Measurements from ENCODE around the gene DGKG.

Gene DGKG

DNA sequence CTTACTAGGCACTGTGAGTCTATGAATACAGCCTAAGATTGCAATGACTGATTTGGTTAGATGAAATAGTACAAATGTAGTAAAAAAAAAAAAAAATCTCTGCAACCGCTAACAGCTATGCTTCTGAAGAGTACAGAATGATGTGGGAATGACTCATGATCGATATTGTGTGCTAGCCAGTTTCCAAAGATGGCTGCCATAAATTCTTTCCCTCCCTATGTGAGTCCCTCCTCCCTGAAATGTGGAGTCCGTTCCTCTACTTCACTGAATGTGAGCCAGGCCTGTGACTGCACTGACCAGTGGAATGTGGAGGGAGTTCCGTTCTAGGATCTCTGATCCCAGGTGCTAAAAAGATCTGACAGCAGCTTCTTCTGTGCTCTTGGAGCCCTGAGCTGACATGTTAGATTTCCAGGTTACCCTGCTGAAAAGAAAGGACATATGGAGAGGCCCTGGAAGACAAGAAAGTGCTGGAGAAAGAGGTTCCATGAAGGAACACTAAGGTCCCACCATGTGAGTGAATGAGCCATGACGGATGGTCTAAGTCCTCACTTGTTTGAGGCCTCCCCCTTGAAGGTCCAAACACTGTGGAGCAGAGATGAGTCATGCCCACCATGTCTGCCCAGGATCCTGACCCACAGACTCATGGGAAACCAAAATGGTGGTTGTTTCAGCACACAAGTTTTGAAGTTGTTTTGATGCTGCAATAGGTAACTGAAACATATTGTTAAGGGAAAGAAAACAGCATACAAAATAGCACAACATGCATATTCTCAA lies 46.3 kb downstream of the DGKG start:
- Mint-ChIP-seq H3K4me1 (no peaks in the 10 kb centered on the region), H3K9me3 (no peaks in the 10 kb centered on the region), H3K27me3 (peaks cover 6% of the 10 kb centered on the region), H3K27ac (no peak overlapping the region), H3K4me3 (no peak overlapping the region)
- no peak for DNase-seq
- no peak for ATAC-seq

DNA sequence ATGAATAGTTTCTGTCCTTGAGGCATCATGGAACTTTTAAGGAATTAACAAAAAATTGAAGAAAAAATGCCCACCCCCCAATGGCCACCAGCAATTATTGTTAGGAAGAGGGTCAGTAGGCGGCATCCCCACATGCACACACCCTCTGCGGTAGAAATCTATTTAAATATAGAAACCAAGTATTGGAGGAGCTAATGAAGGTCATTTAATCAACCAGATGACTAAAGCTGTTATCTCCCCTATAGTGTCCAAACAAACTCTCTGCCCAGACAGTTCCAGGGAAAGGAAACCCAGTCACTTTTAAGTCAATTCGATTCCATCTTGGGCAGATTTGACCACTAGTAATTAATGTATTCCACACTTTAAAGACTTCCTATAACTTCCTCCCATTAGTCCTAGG lies 47.1 kb downstream of the DGKG start:
- DNase-seq: no peak
- Mint-ChIP-seq H3K4me1 (no peaks in the 10 kb centered on the region), H3K27me3 (peaks cover 6% of the 10 kb centered on the region), H3K4me3 (no peak overlapping the region), H3K27ac (no peak overlapping the region), H3K9me3 (no peaks in the 10 kb centered on the region)
- no peak for ATAC-seq

DNA sequence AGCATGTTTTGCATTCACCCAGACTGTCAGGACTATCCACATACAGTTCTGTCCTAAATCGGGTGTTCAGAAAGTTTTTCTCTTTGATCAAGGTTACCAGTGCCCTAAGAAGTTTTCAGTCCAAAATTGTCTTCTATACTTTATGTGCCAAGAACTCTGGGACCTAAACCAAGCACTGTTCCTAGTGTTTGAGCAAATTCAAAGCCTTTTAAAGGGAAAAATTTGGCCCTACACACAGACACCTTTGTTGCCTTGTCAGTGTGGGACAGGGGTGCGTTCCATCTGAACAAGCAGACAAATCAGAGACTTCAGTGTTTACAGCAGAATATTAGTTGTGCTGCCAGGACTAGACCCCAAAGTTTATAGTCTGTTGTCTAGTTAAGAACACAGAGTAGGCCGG lies 50.6 kb downstream of the DGKG start:
- Mint-ChIP-seq H3K4me1 (no peaks in the 10 kb centered on the region), H3K27me3 (no peaks in the 10 kb centered on the region), H3K27ac (no peak overlapping the region), H3K9me3 (peaks cover 0 to 5% of the 10 kb centered on the region in 2 donors), H3K4me3 (no peak overlapping the region)
- no peak for ATAC-seq
- no peak for DNase-seq

DNA sequence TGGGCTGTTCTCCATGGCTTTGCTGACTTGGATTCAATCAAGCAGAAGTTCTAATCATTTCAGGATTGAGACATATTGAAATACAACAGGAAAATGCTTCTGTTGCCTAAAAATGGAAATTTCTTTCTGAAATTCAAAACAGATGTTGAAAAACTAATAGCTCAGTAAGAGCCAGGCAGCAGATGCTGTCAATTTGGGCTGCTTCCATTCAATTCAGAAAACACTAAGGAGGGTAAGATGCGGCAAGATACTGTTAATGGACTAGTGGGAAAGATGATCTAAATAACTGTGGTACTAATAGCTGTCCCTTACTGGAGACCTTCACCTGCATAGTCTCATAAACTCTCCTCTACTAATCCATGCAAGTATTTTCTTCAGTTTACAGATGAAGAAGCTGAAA lies 53.5 kb downstream of the DGKG start:
- H3K9me3 Mint-ChIP-seq: peaks cover 0 to 5% of the 10 kb centered on the region in 2 donors
- no peak overlapping the region for H3K4me3 Mint-ChIP-seq
- no peak overlapping the region for H3K27ac Mint-ChIP-seq
- DNase-seq (no peak), ATAC-seq (no peak)
- H3K4me1 Mint-ChIP-seq: no peaks in the 10 kb centered on the region
- H3K27me3 Mint-ChIP-seq: no peaks in the 10 kb centered on the region

DNA sequence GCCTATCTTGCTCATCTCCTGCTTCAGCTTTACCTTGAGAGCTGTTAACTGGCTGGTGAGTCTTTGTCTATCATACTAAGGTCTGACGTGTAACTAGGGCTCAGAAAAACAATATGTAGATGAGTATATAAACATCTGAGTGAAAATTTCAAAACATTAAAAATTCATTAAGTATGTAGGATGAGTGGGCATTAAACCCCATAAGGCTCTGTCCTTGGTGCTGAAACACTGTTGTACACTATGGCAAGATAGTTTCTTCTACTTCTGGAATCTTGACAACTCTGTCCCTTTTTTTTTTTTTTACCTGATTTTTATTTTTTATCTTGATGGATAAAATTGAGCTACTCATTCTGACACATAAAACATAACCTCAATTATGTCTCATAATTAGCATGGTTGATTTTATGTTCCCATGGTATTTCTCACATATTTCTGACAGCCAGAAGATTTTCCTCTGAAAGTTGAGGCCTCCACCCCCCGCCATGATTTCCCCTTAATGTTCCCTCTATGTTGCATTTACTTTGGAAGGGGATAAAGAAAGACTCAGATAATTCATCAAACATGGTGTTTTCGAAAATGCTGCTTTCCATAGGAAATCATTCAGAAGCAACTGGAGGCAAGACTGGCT lies 54.3 kb downstream of the DGKG start:
- ATAC-seq (no peak), DNase-seq (no peak)
- H3K9me3 Mint-ChIP-seq: peaks cover 0 to 5% of the 10 kb centered on the region in 2 donors
- H3K4me3 Mint-ChIP-seq: no peak overlapping the region
- no peak overlapping the region for H3K27ac Mint-ChIP-seq
- H3K27me3 Mint-ChIP-seq: no peaks in the 10 kb centered on the region
- no peaks in the 10 kb centered on the region for H3K4me1 Mint-ChIP-seq

DNA sequence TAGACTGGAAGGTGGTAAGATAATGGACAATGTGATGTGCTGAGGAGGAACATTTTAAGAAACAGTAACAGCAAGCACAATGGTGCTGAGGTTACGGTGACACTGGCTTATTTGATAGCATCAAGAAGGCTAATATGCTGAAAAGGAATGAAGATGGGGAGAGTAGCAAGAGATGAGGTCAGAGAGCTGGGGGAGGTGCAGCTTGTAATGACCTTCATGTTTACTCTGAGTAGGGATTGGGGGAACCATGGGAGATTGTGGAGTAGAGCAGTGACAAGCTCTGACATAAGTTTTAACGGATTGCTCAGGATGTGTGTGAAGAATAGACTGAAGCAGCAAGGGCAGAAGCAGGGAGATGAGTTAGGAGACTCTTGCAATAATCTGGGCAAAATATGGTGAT lies 56.7 kb downstream of the DGKG start:
- H3K9me3 Mint-ChIP-seq: peaks cover 0 to 5% of the 10 kb centered on the region in 2 donors
- no peaks in the 10 kb centered on the region for H3K4me1 Mint-ChIP-seq
- no peak for ATAC-seq
- H3K27me3 Mint-ChIP-seq: no peaks in the 10 kb centered on the region
- no peak for DNase-seq
- H3K4me3 Mint-ChIP-seq: no peak overlapping the region
- no peak overlapping the region for H3K27ac Mint-ChIP-seq

DNA sequence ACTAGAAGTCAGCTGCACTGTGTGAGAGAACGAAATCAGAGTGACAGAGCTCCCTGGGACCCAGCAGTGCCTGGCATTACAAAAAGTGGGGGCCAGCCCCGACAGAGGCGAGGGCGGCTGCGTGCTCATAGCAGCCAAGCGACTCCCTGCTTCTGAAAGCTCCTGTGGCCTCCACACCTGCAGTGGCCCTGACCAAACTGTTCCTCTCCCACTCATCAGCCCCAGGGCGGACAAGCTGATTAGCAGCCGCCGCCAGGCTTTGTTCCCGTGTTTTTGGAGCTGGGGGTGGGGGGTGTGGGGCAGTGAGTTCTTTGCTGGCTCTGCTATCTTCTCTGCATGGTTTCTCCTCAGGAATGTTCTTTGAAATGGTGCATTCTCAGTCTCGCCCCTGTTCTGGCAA lies 58.1 kb downstream of the DGKG start:
- H3K27ac Mint-ChIP-seq: no peak overlapping the region
- no peak overlapping the region for H3K4me3 Mint-ChIP-seq
- H3K27me3 Mint-ChIP-seq: no peaks in the 10 kb centered on the region
- no peaks in the 10 kb centered on the region for H3K4me1 Mint-ChIP-seq
- no peak for ATAC-seq
- DNase-seq: no peak
- H3K9me3 Mint-ChIP-seq: peaks cover 0 to 2% of the 10 kb centered on the region in 2 donors

DNA sequence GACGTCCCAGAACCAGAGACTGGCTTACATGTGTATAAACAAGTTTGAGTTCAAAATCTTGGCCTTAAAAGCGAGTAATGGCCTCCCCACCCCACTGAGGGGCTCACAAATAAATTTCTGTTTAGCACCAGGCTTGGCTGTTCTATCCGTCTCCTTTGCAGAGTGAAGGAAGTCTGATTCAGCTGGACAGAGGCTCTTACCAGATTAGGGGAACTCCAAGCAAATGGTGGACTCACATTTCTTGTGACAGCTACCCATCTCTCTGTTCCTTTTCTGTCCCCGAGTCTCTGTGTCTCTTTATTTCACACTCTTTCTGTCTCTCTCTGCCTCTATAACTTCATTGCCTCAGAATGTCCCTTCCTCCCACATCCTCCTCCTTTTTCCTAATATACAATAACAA lies 62.7 kb downstream of the DGKG start:
- Mint-ChIP-seq H3K9me3 (no peaks in the 10 kb centered on the region), H3K27ac (no peak overlapping the region), H3K4me1 (no peaks in the 10 kb centered on the region), H3K27me3 (peaks cover 6% of the 10 kb centered on the region), H3K4me3 (no peak overlapping the region)
- DNase-seq (no peak), ATAC-seq (no peak)

DNA sequence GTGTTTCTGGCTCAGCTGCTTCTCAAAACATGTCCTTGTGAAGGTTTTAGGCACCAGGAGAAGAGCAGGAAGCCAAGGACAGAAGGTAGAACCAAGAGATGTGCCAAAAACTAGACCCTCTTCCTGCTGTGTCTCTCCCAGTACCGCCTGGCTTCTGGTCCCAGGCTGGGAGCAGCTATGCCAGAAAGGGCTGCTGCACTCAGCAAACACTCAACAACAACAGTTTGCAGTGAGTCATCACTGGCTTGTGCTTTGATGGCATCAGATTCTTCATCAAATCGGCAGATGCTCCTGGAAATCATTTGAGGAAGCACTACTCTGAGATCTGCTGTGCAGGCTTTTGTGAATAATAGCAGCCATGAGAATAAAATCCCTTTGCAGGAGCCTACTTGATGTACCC lies 63.2 kb downstream of the DGKG start:
- Mint-ChIP-seq H3K4me1 (no peaks in the 10 kb centered on the region), H3K27ac (no peak overlapping the region), H3K4me3 (no peak overlapping the region), H3K27me3 (peaks cover 6% of the 10 kb centered on the region), H3K9me3 (no peaks in the 10 kb centered on the region)
- no peak for DNase-seq
- no peak for ATAC-seq

DNA sequence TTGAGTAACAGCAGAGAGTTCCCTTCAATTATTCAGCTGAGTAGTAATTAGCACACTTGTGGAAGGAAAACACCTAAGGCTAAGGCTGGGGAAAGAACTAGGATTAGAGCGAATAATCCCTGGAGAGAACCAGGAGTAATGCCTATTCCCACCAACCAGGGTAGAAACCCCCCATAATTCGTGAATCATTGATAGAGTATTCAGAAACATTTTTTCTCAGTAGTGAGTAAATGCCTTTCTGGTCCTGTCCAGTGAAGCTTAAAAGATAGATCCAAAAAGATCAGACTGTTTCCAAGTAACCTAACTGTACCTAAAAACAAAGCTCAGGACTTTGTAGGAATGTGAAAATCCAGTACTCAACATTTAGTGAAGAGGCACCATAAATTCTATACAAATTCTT lies 71.2 kb downstream of the DGKG start:
- Mint-ChIP-seq H3K27me3 (no peaks in the 10 kb centered on the region), H3K9me3 (no peaks in the 10 kb centered on the region), H3K27ac (no peak overlapping the region), H3K4me1 (no peaks in the 10 kb centered on the region), H3K4me3 (no peak overlapping the region)
- ATAC-seq (no peak), DNase-seq (no peak)

DNA sequence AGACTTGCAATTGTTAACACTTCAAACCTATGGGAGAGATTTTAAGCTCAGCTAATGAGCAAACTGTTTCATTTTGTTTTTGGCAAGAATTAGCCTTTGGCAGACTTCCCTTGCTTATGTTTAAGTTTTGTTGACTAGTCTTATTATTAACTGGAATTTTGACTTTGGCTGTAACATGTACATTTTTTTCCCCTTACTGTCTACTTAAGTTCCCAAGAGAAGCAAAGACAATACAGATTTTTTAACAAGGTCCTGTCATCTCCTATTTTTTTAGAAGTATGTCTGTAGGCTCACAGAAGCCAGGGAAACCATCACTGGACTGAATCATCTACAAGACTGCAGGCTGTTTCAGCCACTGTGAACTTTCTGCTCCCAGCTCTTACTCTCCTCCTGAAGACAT lies 74.3 kb downstream of the DGKG start:
- Mint-ChIP-seq H3K27ac (peak overlapping the region in 1 of 2 donors; percentile 64), H3K27me3 (no peaks in the 10 kb centered on the region), H3K9me3 (no peaks in the 10 kb centered on the region), H3K4me3 (no peak overlapping the region), H3K4me1 (no peaks in the 10 kb centered on the region)
- no peak for DNase-seq
- ATAC-seq: no peak

DNA sequence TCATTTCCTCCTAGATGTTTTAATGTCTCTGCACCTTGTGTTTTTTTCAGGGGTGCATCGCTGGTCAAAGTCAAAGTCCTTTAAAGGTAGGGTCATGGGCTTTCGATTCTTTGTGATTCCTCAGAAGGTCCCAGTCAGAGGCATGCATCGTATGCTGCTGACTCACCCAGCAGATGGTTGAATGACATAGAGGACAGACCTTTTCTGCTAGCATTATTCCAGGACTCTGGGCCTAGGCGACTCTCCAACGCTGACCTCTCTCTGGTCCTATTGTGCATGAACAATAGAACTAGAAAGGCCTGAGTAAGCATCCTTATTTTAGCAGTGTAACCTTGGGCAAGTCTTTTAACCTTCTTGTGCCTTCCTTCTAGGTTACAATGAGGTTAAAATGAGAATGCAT lies 75.9 kb downstream of the DGKG start:
- Mint-ChIP-seq H3K4me3 (no peak overlapping the region), H3K27ac (no peak overlapping the region), H3K9me3 (no peaks in the 10 kb centered on the region), H3K4me1 (no peaks in the 10 kb centered on the region), H3K27me3 (peaks cover 9% of the 10 kb centered on the region)
- ATAC-seq: no peak
- no peak for DNase-seq

DNA sequence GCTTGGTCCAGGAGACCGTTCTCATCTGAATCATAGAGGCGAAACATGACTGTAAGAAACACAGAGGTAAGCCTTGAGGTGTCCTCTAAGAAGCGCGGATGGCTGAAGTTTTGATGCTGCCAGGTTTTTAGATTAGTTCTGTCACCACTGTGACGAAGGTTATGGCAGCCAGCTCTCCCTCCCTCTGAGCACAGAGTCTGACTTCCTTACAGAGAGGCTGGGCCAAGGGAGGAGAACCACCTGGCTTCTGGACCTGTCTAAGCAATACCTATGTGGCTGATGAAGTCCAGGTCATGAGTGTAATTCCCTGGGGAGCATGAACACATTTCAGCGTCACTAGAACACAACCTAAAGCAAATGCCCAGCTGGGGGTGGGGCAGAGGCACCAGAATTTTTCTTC lies 77.4 kb downstream of the DGKG start:
- H3K4me3 Mint-ChIP-seq: no peak overlapping the region
- no peak for ATAC-seq
- no peaks in the 10 kb centered on the region for H3K9me3 Mint-ChIP-seq
- no peaks in the 10 kb centered on the region for H3K4me1 Mint-ChIP-seq
- no peak for DNase-seq
- peaks cover 13% of the 10 kb centered on the region for H3K27me3 Mint-ChIP-seq
- H3K27ac Mint-ChIP-seq: no peak overlapping the region

DNA sequence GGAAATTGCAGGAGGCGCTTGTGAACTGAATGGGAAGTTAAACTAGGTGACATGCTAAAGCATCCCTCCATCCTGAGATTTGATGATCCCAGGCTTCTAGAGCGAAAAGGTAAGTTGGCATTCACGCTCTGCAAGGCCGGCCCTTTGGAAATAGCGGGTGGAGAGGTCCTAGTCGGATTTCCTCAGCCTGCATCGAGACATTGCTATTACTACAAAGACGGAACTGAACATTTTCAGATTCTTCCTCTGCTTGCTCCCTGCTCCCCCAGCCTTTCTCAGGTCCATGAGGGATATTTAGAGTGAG lies 77.7 kb downstream of the DGKG start:
- ATAC-seq (no peak), DNase-seq (no peak)
- Mint-ChIP-seq H3K4me1 (no peaks in the 10 kb centered on the region), H3K27ac (no peak overlapping the region), H3K27me3 (peaks cover 13% of the 10 kb centered on the region), H3K9me3 (no peaks in the 10 kb centered on the region), H3K4me3 (no peak overlapping the region)

DNA sequence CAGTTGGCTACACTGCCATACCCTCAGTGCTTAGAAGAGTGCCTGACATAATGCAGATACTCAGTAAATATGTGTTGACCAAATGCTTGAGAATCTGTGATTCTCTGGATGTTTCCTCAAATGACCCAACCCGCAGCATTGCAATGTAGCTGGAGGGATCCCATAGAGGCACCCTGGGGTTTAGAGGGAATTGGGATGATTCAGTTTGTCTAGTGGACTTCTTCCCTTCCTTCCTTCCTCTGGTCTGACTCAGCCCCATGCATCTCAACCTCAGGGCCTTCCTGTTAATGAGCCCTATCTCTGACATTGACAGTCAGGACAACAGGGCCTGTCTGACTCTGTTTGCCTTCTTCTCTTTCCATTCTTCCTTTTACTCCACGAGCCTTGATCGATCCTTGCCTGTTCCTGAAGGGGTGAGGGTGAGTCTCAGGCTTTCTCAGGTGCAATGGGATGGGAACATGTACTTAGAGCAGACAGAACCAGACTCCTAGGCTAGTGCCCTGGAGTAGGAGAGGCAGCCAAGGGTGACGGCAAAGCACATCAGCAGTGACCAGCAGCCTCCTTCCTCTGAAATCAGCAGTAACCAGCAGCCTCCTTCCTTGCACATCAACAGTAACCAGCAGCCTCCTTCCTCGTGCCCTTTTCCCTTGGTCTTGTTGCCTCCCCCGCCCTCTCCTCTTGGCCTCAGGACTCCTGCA lies 78.2 kb downstream of the DGKG start:
- Mint-ChIP-seq H3K4me3 (no peak overlapping the region), H3K9me3 (no peaks in the 10 kb centered on the region), H3K27me3 (peaks cover 13% of the 10 kb centered on the region), H3K4me1 (no peaks in the 10 kb centered on the region), H3K27ac (no peak overlapping the region)
- ATAC-seq: no peak
- no peak for DNase-seq

DNA sequence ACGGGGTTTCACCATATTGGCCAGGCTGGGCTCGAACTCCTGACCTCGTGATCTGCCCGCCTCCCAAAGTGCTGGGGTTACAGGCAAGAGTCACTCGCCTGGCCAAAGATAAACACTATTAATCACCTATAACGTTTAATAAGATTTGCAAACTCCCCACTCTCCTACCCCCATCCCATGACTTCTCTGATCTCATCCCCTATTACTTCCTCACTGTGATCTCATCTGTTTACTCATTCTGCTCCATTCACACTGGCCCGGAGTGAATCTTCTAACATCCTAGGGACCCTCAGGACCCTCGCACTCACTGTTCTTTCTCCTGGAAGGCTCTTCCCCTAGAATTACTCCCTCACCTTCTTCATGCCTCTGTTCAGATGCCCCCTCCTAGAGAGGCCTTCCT lies 78.9 kb downstream of the DGKG start:
- Mint-ChIP-seq H3K27me3 (peaks cover 18% of the 10 kb centered on the region), H3K27ac (no peak overlapping the region), H3K4me1 (no peaks in the 10 kb centered on the region), H3K9me3 (no peaks in the 10 kb centered on the region), H3K4me3 (no peak overlapping the region)
- no peak for DNase-seq
- ATAC-seq: no peak

All from stimulated activated naive CD8-positive, alpha-beta T cell treated with anti-CD3 and anti-CD28 coated beads, Interleukin-15, amount 100 ng/mL, for 72 hours (primary cell).